Measurements from ENCODE around the gene CHAD. TPM values are rescaled to one million over a fixed set of nuclear protein-coding genes. Genes with fewer than 3 reads are reported as not detected.

The CHAD gene
- total RNA-seq, 2 experiments from 2014 or later = not detected

GRCh38 chr17:50482110-50482509 is 13.4 kb upstream of the CHAD start:
- intact Hi-C loops (cut with DNase I, micrococcal nuclease) = loop anchor here in 1 of 2 experiments (1.0 to 10.0 kb wide), 2 partner anchors 63 to 144 kb away; partner anchors contain the start of gene SPATA20
- TF ChIP-seq CTCF (IDR thresholded peaks at IDR 0.05) = no peak
- peaks cover 30% of the 10 kb centered on the region for H3K4me1 ChIP-seq (ENCODE audit: insufficient read depth, low read length)
- no peak overlapping the region for H3K27ac ChIP-seq (ENCODE audit: low read depth in 1 of 2, low read length in 2 of 2)
- H3K27me3 ChIP-seq (ENCODE audit: control insufficient read depth in 1 of 2, insufficient read depth in 2 of 2, low read length in 2 of 2) = no peaks in the 10 kb centered on the region
- Mint-ChIP-seq H3K9me3 (no peaks in the 10 kb centered on the region), H3K4me1 (ENCODE audit: low read depth) (peaks cover 23% of the 10 kb centered on the region), H3K27me3 (no peaks in the 10 kb centered on the region), H3K4me3 (peak overlapping the region; percentile 7), H3K36me3 (ENCODE audit: low read depth) (peaks cover 50% of the 10 kb centered on the region), H3K27ac (no peak overlapping the region)
- no peak for DNase-seq
- H3K4me3 ChIP-seq (ENCODE audit: low read length) = no peak overlapping the region
- peaks cover 40% of the 10 kb centered on the region for H3K36me3 ChIP-seq (ENCODE audit: insufficient read depth, low read length)
- POLR2A ChIA-PET = no interaction called here
- no peak for ATAC-seq (ENCODE audit: poor library complexity)
- CTCF ChIA-PET = interaction anchor here (0.7 to 1.6 kb wide), 4 partner anchors 11 to 144 kb away, joined by 3 to 4 read pairs (median 4); partner anchors contain the start of gene LRRC59
- H3K9me3 ChIP-seq (ENCODE audit: control insufficient read depth in 1 of 2, insufficient read depth in 1 of 2, low read length in 2 of 2) = no peaks in the 10 kb centered on the region

GRCh38 chr17:50481648-50482047 is 13.0 kb upstream of the CHAD start:
- Mint-ChIP-seq H3K36me3 (ENCODE audit: low read depth) (peaks cover 50% of the 10 kb centered on the region), H3K4me3 (peak overlapping the region; percentile 7), H3K27me3 (no peaks in the 10 kb centered on the region), H3K27ac (no peak overlapping the region), H3K9me3 (no peaks in the 10 kb centered on the region), H3K4me1 (ENCODE audit: low read depth) (peaks cover 23% of the 10 kb centered on the region)
- no peak overlapping the region for H3K27ac ChIP-seq (ENCODE audit: low read depth in 1 of 2, low read length in 2 of 2)
- DNase-seq (no peak), ATAC-seq (ENCODE audit: poor library complexity) (no peak)
- no peaks in the 10 kb centered on the region for H3K27me3 ChIP-seq (ENCODE audit: control insufficient read depth in 1 of 2, insufficient read depth in 2 of 2, low read length in 2 of 2)
- no peak overlapping the region for H3K4me3 ChIP-seq (ENCODE audit: low read length)
- no peak for TF ChIP-seq CTCF (IDR thresholded peaks at IDR 0.05)
- CTCF ChIA-PET = interaction anchor here (0.7 to 1.6 kb wide), 4 partner anchors 12 to 145 kb away, joined by 3 to 4 read pairs (median 4); partner anchors contain the start of gene LRRC59
- no peaks in the 10 kb centered on the region for H3K9me3 ChIP-seq (ENCODE audit: control insufficient read depth in 1 of 2, insufficient read depth in 1 of 2, low read length in 2 of 2)
- intact Hi-C loops (cut with DNase I, micrococcal nuclease) = loop anchor here in 1 of 2 experiments (1.0 to 10.0 kb wide), 2 partner anchors 63 to 145 kb away; partner anchors contain the start of gene SPATA20
- peaks cover 30% of the 10 kb centered on the region for H3K4me1 ChIP-seq (ENCODE audit: insufficient read depth, low read length)
- peaks cover 39% of the 10 kb centered on the region for H3K36me3 ChIP-seq (ENCODE audit: insufficient read depth, low read length)
- POLR2A ChIA-PET = no interaction called here

GRCh38 chr17:50480854-50481490 is 12.3 kb upstream of the CHAD start:
- peaks cover 30% of the 10 kb centered on the region for H3K4me1 ChIP-seq (ENCODE audit: insufficient read depth, low read length)
- Mint-ChIP-seq H3K36me3 (ENCODE audit: low read depth) (peaks cover 48% of the 10 kb centered on the region), H3K4me1 (ENCODE audit: low read depth) (peaks cover 23% of the 10 kb centered on the region), H3K4me3 (peak overlapping the region; percentile 15), H3K27me3 (no peaks in the 10 kb centered on the region), H3K9me3 (no peaks in the 10 kb centered on the region), H3K27ac (no peak overlapping the region)
- DNase-seq (peak in 1 of 14 experiments; percentile 16), ATAC-seq (ENCODE audit: poor library complexity) (no peak)
- TF ChIP-seq CTCF (IDR thresholded peaks at IDR 0.05) = no peak
- ChIA-PET CTCF (no interaction called here), POLR2A (no interaction called here)
- H3K4me3 ChIP-seq (ENCODE audit: low read length) = no peak overlapping the region
- no peak overlapping the region for H3K27ac ChIP-seq (ENCODE audit: low read depth in 1 of 2, low read length in 2 of 2)
- intact Hi-C loops (cut with DNase I, micrococcal nuclease) = loop anchor here in 1 of 2 experiments (10.0 kb wide), 1 partner anchor 64 kb away; the partner anchor contains the start of gene SPATA20
- H3K9me3 ChIP-seq (ENCODE audit: control insufficient read depth in 1 of 2, insufficient read depth in 1 of 2, low read length in 2 of 2) = no peaks in the 10 kb centered on the region
- H3K27me3 ChIP-seq (ENCODE audit: control insufficient read depth in 1 of 2, insufficient read depth in 2 of 2, low read length in 2 of 2) = no peaks in the 10 kb centered on the region
- peaks cover 39% of the 10 kb centered on the region for H3K36me3 ChIP-seq (ENCODE audit: insufficient read depth, low read length)

Measured in CD4-positive, alpha-beta T cell (primary cell).